Measurements from ENCODE around the gene BEAN1.

The BEAN1 gene

GRCh38 chr16:66395806-66396555 is 31.1 kb upstream of the BEAN1 start:
- no peak for DNase-seq (ENCODE audit: low spot score)

GRCh38 chr16:66397736-66398433 is 29.2 kb upstream of the BEAN1 start:
- DNase-seq (ENCODE audit: low spot score), result no peak

GRCh38 chr16:66399031-66399430 is 28.1 kb upstream of the BEAN1 start:
- DNase-seq (ENCODE audit: low spot score), result no peak

- DNase-seq (ENCODE audit: low spot score), result no peak
These were observed 27.2 kb upstream of the BEAN1 start for GRCh38 chr16:66399930-66400329.

- DNase-seq (ENCODE audit: low spot score), result no peak
These were observed 26.4 kb upstream of the BEAN1 start for GRCh38 chr16:66400503-66401380.

GRCh38 chr16:66401610-66402009 is 25.5 kb upstream of the BEAN1 start:
- no peak for DNase-seq (ENCODE audit: low spot score)

GRCh38 chr16:66402166-66402565 is 24.9 kb upstream of the BEAN1 start:
- DNase-seq (ENCODE audit: low spot score), result no peak

- DNase-seq (ENCODE audit: low spot score), result no peak
These were observed 24.4 kb upstream of the BEAN1 start for GRCh38 chr16:66402591-66403230.

- DNase-seq (ENCODE audit: low spot score), result no peak
These were observed 23.5 kb upstream of the BEAN1 start for GRCh38 chr16:66403531-66404145.

GRCh38 chr16:66405057-66405783 is 21.9 kb upstream of the BEAN1 start:
- no peak for DNase-seq (ENCODE audit: low spot score)

- DNase-seq (ENCODE audit: low spot score), result peak; percentile 94
These were observed 20.4 kb upstream of the BEAN1 start for GRCh38 chr16:66406534-66407221.

- DNase-seq (ENCODE audit: low spot score), result peak; percentile 48
These were observed 18.7 kb upstream of the BEAN1 start for GRCh38 chr16:66408163-66409048.

- peak; percentile 66 for DNase-seq (ENCODE audit: low spot score)
These were observed 17.9 kb upstream of the BEAN1 start for GRCh38 chr16:66409156-66409555.

GRCh38 chr16:66412182-66412581 is 14.9 kb upstream of the BEAN1 start:
- no peak for DNase-seq (ENCODE audit: low spot score)

GRCh38 chr16:66414891-66415290 is 12.2 kb upstream of the BEAN1 start:
- peak; percentile 24 for DNase-seq (ENCODE audit: low spot score)

GRCh38 chr16:66416136-66416535 is 11.0 kb upstream of the BEAN1 start:
- DNase-seq (ENCODE audit: low spot score), result no peak

- peak; percentile 80 for DNase-seq (ENCODE audit: low spot score)
These were observed 10.0 kb upstream of the BEAN1 start for GRCh38 chr16:66416939-66417700.

- DNase-seq (ENCODE audit: low spot score), result no peak
These were observed 8.7 kb upstream of the BEAN1 start for GRCh38 chr16:66418165-66418962.

Data from GM03348 (cell line).